ENCODE data around the gene PRELID1. TPM values are rescaled to one million over a fixed set of nuclear protein-coding genes. Genes with fewer than 3 reads are reported as not detected.

PRELID1 gene
- polyA plus RNA-seq, 1 experiment = 135 TPM

DNA sequence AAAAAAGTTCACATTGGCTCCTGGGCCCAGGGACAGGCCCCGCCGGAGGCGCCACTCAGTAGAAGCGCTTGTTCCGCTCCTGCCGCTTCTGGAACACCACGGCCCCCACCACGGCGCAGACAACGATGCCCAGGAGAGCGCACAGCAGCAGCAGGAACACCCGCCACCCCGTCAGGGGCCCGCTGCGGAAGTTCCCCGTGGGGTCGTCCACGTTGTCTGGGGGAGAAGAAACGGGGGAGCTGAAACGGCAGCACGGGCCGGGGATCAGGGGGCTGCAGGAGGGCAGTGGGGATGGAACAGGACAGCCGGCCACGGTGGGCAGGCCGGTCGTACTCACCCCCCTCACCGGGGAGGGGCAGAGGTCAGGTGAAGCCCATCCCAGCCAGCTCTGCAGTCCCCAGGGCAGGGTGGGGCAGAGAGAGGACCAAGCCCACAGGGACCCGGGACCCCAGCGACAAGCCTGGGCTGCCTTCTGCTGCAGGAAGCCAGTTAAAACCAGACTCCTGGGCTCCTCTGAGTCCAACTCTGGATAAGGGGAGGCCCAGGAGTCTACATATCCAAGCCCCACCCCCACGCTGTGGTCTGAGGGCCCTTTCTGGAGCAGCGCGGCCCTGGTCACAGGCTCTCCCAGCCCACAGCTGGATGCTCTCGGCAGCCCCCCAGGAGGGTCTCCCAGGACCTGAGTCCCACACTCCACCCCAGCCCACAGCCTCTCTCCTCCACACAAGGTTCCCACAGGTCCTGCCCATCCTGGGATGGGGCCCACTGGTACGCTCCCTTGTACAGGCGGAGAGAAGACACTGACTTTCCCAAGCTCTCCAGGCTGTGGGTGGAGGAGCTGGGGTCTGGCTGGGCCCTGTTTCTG, 28.7 kb downstream of the PRELID1 start:
- TF ChIP-seq, protein P1, sequence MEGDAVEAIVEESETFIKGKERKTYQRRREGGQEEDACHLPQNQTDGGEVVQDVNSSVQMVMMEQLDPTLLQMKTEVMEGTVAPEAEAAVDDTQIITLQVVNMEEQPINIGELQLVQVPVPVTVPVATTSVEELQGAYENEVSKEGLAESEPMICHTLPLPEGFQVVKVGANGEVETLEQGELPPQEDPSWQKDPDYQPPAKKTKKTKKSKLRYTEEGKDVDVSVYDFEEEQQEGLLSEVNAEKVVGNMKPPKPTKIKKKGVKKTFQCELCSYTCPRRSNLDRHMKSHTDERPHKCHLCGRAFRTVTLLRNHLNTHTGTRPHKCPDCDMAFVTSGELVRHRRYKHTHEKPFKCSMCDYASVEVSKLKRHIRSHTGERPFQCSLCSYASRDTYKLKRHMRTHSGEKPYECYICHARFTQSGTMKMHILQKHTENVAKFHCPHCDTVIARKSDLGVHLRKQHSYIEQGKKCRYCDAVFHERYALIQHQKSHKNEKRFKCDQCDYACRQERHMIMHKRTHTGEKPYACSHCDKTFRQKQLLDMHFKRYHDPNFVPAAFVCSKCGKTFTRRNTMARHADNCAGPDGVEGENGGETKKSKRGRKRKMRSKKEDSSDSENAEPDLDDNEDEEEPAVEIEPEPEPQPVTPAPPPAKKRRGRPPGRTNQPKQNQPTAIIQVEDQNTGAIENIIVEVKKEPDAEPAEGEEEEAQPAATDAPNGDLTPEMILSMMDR (IDR thresholded peaks at IDR 0.05; ENCODE audit: low read depth, low read length) = no peak
- no peak for DNase-seq (ENCODE audit: low read depth, low spot score)
- no peak overlapping the region for H3K4me3 ChIP-seq (ENCODE audit: low read depth, low read length)
- CTCF ChIA-PET = interaction anchor here (1.5 kb wide), 1 partner anchor 13 kb away, joined by 6 read pairs; no protein-coding TSS in a partner anchor
- H3K27ac ChIP-seq (ENCODE audit: low read depth, low read length) = no peak overlapping the region
- POLR2A ChIA-PET = no interaction called here
- no peaks in the 10 kb centered on the region for H3K27me3 ChIP-seq (ENCODE audit: control insufficient read depth, insufficient read depth, low read length)
- H3K9me3 ChIP-seq (ENCODE audit: control insufficient read depth, insufficient read depth, low read length) = peaks cover 3% of the 10 kb centered on the region; the same call in 1 of the 2 replicates

DNA sequence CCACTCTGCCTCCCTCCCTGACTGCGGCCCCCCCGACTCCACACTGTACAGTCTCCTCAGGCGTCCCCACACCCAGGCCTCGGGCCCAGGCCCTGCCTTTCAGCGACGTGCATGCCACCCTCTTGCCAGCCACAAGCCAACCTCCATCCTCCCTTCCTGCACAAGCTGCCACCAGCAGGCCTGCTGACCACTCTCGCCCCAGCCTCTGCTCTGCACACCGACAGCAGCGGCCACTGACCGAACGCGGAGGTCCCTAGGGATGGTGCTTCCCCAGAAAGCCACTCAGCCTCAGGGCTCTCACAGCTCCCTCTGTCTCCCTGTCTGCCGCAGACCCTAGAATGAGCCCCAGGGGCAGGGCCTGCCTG, 29.3 kb downstream of the PRELID1 start:
- CTCF ChIA-PET = interaction anchor here (2.3 kb wide), 1 partner anchor 23 kb away, joined by 6 read pairs; no protein-coding TSS in a partner anchor

DNA sequence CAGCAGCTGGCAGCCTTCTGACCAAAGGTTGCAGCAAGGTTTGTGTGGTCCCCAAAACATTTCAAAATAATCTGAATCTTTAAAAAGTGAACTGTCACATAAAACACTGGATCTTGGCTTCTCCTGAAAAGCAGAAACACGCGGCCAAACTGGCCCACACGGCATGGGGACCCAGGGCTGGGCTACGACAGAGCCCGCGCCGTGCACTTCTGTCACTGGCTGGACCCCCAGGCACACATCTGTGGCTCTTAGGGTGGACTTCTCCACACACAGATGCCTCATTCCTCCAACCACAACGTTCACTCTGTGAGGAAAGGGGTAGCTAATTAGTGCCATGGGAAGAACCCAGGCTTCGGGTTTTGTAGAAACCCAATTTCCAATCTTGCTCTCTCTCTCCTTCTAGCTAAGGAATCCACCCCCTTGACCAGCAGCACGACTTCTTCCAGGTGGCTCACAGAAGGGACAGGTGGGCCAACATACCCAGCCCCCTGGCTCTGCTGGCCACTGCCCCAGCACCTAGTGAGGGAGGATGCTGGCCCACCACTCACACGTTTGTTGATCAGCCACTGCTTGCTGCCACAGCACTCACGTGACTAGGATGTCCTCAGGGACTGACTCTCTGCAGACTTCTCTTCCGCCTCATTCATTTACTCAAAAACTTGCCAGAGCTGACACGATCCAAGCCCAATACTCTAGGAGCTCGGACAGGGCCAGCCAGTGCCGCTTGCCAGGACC, 30.0 kb downstream of the PRELID1 start:
- no peaks in the 10 kb centered on the region for H3K27me3 ChIP-seq (ENCODE audit: control insufficient read depth, insufficient read depth, low read length)
- POLR2A ChIA-PET = no interaction called here
- CTCF ChIA-PET = interaction anchor here (0.9 to 2.3 kb wide), 3 partner anchors 16 to 220 kb away, joined by 3 to 7 read pairs (median 6); no protein-coding TSS in a partner anchor
- no peak overlapping the region for H3K4me3 ChIP-seq (ENCODE audit: low read depth, low read length)
- no peaks in the 10 kb centered on the region; the same call in 1 of the 2 replicates for H3K9me3 ChIP-seq (ENCODE audit: control insufficient read depth, insufficient read depth, low read length)
- TF ChIP-seq, protein P1 (IDR thresholded peaks at IDR 0.05; ENCODE audit: low read depth, low read length) = no peak
- H3K27ac ChIP-seq (ENCODE audit: low read depth, low read length) = no peak overlapping the region
- DNase-seq (ENCODE audit: low read depth, low spot score) = no peak

More for the DNA sequence above, 29.3 kb downstream of the PRELID1 start:
- TF ChIP-seq, protein P1 (IDR thresholded peaks at IDR 0.05; ENCODE audit: low read depth, low read length) = no peak
- DNase-seq (ENCODE audit: low read depth, low spot score) = no peak
- Histone ChIP-seq H3K4me3 (ENCODE audit: low read depth, low read length) (no peak overlapping the region), H3K27ac (ENCODE audit: low read depth, low read length) (no peak overlapping the region), H3K9me3 (ENCODE audit: control insufficient read depth, insufficient read depth, low read length) (peaks cover 3% of the 10 kb centered on the region; the same call in 1 of the 2 replicates), H3K27me3 (ENCODE audit: control insufficient read depth, insufficient read depth, low read length) (no peaks in the 10 kb centered on the region)
- POLR2A ChIA-PET = no interaction called here

DNA sequence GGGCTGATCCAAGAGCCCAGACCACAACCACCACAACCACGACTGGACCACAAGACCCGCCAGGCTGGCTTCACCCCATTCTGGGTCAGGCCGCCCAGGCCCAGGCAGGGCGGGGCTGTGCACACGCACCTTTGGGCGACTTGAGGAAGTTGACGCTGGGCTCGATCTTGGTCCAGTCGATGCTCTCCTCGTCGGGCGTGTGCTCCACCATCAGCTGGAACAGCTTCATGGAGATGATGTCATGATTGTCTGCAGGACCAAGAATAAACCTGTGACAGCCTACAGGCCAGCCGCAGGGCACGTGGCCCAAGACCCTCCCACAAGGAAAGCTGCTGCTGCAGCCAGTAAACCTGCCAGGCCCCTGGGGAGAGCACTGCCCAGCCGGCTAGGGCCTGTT, 30.6 kb downstream of the PRELID1 start:
- no peak for DNase-seq (ENCODE audit: low read depth, low spot score)
- Histone ChIP-seq H3K9me3 (ENCODE audit: control insufficient read depth, insufficient read depth, low read length) (no peaks in the 10 kb centered on the region; the same call in 1 of the 2 replicates), H3K27ac (ENCODE audit: low read depth, low read length) (no peak overlapping the region), H3K27me3 (ENCODE audit: control insufficient read depth, insufficient read depth, low read length) (no peaks in the 10 kb centered on the region), H3K4me3 (ENCODE audit: low read depth, low read length) (no peak overlapping the region)
- ChIA-PET CTCF (interaction anchor here (0.9 to 2.3 kb wide), 3 partner anchors 16 to 221 kb away, joined by 3 to 7 read pairs (median 6); no protein-coding TSS in a partner anchor), POLR2A (no interaction called here)
- TF ChIP-seq, protein P1 (IDR thresholded peaks at IDR 0.05; ENCODE audit: low read depth, low read length) = no peak

All from AG04450 (cell line).